D341Med (cell line): Measurements from ENCODE around the gene POLR2L.

Source experiments
- DNase-seq: peaks from one replicate; pipeline ENCODE4 v3.0.0; 2012; ENCODE audit warnings: low spot score

Gene POLR2L

GRCh38 chr11:838441-839279 lies 3.7 kb downstream of the POLR2L start:
- DNase-seq = no peak

- no peak for DNase-seq
Observed at GRCh38 chr11:837990-838307, 4.4 kb downstream of the POLR2L start.

- DNase-seq = no peak
Observed at GRCh38 chr11:837189-837989, 4.9 kb downstream of the POLR2L start.

GRCh38 chr11:836700-837099 lies 5.6 kb downstream of the POLR2L start:
- DNase-seq = no peak

- no peak for DNase-seq
Observed at GRCh38 chr11:836274-836673, 6.1 kb downstream of the POLR2L start.

GRCh38 chr11:834371-835316 lies 7.7 kb downstream of the POLR2L start:
- DNase-seq = peak; percentile 60

GRCh38 chr11:833849-834311 lies 8.4 kb downstream of the POLR2L start:
- DNase-seq = no peak

GRCh38 chr11:833114-833791 lies 9.1 kb downstream of the POLR2L start:
- DNase-seq = peak; percentile 64

- DNase-seq = peak; percentile 84
Observed at GRCh38 chr11:832529-833113, 9.7 kb downstream of the POLR2L start, which contains the start of gene CD151. Gene CD151, plus strand, starts transcription at chr11:832952. Its CDS starts 3,118 bp downstream, at chr11:836070.

- DNase-seq = no peak
Observed at GRCh38 chr11:831961-832528, 10.3 kb downstream of the POLR2L start.

GRCh38 chr11:831118-831864 lies 11.0 kb downstream of the POLR2L start:
- no peak for DNase-seq

- DNase-seq = peak; percentile 92
Observed at GRCh38 chr11:830295-831117, 11.8 kb downstream of the POLR2L start.

GRCh38 chr11:829847-830294 lies 12.5 kb downstream of the POLR2L start:
- DNase-seq = no peak

- no peak for DNase-seq
Observed at GRCh38 chr11:829176-829846, 13.0 kb downstream of the POLR2L start.

- no peak for DNase-seq
Observed at GRCh38 chr11:828506-829175, 13.7 kb downstream of the POLR2L start.

GRCh38 chr11:827897-828192 lies 14.5 kb downstream of the POLR2L start, which contains the start of gene CRACR2B:
Gene CRACR2B, plus strand, starts transcription at chr11:827919. Its CDS starts 689 bp downstream, at chr11:828608.
- DNase-seq = no peak

- no peak for DNase-seq
Observed at GRCh38 chr11:827146-827896, 15.0 kb downstream of the POLR2L start.
